Activated CD4-positive, alpha-beta T cell treated with anti-CD3 and anti-CD28 coated beads, Interleukin-2, amount 50 U/mL, for 1 hour (primary cell): ENCODE results near the gene HOXA1.
"Not testable (repeated sequence)": the region's sequence is repeated elsewhere in the genome, so short reads cannot be mapped to it uniquely, and the experiment has no call there.

ENCODE experiments used
- DNase-seq: peaks from one replicate; pipeline ENCODE4 v3.0.0-alpha.2; 2020

Gene HOXA1

DNA sequence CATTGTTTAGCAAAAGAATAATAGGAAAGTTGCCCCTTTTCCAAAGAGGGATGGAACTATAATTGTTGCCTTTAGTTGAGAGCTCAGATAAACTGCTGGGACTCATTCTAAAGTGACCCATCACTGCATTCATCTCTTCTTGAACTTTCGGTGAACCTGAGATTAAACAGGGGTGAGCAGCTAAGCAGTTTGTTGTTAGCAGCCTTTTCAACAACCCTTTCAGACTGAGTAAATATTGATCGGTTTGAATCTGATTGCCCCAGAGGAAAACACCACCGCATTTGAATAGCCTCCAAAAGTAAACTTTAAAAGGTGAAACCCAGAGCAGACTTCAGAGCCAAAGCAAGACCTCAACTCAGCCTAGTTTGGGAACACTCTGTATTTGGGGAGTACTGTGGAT, 4.7 kb downstream of the HOXA1 start:
- DNase-seq = no peak

DNA sequence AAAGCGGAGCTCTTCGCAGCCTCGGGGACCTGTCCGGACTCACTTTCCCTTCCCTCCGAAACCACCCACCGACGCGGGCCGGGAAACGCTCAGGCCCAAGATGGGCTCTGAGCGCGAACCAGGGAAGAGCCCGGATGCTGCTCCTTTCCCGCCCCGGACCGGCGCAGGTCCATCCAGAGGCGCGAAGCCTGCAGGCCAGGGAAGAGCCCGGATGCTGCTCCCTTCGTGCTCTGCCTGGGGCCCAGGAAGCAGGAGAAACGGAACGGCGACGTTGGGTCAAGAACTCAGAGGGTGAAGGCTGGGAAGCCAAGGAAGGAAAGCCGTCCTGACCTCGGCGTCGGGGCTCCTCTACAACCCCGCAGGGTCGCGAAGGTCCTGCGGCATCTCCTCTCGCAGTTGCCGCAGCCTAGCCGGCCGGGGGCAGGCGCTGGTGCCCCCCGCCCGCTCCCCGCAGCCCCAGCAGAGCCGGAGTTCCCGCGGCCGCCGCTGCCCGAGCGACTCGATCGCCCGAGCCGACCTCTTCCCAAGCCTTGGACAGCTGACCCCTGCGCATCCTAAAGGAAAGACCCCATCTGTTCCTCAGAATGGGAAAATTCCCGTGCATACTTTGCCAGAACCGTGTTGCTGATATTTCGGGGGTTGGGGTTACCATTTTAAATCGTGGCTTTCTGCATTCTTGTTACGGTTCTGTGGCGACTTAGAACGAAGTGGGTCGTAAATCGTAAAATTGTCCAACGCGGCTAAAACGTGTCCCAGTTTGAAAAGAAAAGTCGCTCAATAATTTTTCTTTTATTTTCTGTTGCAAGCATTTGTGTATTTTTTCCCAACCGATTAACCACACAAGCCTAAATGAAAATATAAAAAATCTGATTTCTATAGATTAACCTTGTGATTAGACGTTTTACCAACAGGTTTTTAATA, 7.5 kb downstream of the HOXA1 start:
- no peak for DNase-seq

DNA sequence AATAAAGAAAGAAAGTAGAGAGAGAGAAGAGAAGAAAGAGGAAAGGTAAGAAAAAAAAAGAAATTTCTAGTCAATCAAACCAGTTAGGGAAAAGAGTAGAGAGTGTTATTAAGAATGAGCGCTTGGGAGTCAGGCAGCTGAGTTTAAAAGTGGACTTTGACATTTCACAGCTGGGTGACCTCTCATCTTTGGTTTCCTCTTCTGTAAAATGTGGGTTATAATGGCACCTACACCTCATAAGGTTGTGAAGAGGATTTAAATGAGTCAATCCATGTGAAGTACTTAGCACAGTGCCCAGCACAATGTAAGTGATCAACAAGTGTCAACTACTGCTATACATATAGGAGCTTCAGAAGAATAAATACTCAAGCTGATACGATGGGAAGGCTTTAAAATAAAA, 12.2 kb downstream of the HOXA1 start:
- DNase-seq = no peak

DNA sequence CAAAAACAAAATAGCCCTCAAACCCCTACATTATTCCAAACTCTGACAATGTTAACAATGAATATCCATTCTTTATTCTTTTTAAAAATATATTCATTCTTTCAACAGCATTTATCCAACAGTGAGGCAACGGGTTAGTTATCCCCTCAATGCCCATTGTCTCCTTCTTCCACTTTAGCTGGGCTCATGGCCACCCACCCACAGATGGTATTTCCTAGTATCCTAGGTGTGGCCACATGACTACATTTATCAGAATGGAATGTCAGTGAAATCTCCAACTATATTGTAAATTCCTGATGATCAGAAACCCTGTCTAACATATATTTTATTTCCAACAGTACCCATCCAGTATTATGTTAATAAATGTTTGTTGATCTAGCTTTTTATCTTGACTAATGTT, 13.6 kb downstream of the HOXA1 start:
- no peak for DNase-seq

DNA sequence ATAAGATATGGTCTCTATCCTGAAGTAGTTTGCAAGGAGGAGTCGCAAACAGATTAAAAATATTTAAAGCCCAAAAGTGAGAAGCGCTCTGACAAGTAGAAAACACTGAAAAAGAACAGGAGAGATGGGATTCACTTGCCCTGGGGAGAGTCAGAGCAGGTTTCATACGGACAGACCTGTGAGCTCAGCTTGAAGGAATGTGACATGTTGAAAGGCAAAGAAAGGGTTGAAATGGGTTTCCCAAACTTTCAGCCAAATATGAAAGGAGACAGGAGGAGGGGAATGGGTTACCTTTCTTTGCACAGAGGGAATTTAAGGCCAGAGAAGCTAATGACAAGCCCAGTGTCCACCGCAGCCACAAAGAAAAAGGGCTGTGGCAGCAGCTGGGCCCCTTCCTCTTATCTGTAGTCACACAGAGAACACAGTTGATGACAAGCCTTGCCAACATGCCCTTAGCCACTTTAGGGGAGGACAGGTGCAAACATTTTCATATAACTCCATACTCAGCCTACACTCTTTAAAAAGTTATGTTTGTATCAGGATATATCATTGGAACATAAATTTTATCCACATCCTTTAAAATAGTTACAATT, 14.9 kb downstream of the HOXA1 start:
- no peak for DNase-seq

DNA sequence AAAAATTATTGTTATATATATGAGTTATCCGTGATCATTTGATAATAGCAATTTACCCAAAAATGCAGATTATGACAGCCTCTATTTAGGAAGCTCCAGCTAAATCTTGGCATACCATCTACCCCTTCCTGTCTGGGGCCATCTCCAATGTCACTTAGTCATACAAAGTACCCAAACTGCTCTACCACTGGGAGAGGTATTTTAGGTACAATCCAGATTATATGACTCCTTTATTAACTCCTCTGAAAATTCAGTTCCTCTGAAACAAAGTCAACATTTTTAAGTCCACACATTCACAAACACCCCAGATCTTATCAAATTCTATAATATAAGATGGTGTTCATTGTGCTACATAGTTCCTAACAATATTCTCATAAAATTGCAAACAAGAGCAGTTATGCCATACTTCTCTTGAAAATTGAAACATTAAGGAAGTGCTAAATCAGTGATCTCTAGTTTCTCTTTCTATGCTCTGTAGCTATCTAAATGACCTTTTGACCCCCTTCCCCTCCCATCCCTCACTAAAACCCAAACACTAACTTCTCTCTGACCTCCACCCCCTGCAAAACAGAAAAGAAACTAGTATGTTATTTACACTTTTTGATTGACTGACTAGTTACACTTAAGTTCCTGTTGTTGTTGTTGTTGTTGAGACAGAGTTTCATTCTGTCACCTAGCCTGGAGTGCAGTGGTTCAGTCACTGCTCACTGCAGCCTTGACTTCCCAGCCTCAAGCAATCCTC, 16.4 kb downstream of the HOXA1 start:
- no peak for DNase-seq

DNA sequence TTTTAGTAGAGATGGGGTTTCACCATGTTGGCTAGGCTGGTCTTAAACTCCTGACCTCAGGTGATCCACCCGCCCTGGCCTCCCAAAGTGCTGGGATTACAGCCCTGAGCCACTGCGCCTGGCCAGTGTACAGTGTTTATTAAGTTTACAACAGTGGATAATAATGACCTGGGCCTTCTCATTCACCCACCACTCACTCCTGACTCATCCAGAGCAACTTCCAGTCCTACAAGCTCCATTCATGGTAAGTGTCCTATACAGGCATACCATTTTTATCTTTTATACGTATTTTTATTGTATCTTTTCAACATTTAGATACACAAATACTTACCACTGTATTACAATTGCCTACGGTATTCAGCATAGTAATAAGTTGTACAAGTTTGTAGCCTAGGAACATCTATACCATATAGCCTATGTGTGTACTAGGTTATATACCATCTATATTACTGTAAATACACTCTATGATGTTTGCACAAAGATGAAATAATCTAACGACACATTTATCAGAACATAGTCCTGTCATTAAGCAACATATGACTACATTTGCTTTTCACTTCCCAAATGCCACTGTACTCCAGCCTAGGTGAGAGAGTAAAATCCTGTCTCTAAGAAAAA, 17.1 kb downstream of the HOXA1 start:
- no peak for DNase-seq

DNA sequence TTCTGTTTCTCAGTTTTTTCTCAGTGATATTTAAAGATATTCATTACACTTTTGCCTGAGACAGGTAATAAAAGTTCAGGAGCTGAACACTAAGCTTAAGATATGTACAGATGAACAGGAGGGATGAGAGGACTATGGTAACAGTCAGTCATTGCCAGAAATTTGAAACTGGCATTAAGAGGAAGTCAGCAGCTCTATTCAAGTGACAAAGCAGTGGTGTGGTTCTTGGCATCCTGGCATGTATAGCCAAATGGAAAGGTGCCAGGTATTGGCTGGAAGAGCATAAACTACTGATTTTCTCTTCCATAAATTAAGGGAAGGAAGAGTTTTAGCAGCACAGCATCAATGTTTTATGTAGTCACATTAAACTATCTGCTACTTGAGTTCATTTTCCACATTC, 22.7 kb downstream of the HOXA1 start:
- DNase-seq = no peak

DNA sequence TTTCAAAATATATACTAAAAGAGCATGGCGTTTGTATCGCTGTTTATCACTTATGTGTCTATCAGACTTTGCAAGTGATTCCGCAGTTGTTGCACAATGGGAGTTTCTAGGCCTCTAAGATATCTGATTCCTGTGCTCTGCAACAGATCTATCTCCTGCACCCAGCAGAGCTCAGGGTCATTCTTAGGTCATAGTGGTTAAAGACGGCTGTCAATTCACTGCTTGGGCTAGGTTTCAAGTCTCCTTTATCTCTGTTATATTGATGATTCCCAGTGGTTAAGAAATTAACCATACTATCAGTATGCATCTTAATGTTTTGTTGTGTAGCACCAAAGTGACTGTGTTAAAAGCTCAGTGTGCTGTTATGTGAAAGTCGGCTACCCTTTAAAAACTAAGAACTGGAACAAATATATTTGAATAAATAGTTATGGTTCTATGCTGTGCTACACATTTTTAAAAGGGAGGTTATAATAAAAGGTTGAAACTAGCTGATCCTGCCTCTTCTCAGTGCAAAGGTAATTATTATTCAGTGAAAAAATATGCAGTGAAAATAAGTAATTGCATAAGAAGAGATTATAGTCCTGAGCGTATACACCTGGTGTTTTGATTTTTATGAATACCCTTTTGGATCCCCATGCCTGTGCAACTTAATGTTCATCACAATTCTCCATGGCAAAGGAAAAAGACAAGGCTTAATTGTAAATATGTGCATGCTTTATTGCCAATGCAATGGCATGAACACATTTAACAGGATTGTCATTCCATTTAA, 24.0 kb downstream of the HOXA1 start:
- no peak for DNase-seq

DNA sequence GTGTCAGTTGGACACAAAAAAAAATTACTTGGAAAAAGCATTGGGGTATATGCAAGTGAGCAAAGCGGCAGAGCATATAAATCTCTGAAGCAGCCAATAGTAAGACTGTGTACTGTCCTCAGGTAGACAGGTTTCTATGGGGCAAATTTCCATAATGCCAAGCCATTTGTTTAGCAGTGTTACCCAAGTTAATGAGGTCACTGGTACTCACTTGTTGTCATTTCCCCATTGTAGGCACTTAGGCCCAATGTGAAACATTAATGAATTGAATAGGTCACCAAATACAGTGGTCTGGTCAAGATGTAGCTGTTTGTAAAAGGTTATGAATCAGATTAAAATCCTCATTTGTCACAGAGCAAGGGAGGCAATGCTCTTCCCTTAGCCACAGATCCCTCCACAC, 27.5 kb downstream of the HOXA1 start:
- no peak for DNase-seq

DNA sequence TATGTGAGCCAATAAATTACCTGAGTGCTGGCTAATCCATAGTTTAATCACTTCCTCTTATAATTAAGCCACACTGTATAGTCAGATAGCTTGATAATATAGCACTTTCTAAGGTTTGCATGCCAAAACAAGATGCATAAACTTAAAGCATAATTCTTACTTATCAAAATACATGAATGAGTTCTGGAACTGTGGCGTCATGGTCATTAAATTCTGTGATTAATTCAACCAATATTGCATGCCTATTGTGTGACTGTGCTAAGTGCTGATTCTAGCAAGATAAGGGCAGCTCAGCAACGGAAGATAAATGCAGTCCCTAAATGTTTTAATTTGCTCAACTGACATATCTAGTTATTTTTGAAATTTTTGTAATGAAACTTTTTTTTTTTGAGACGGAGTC, 29.7 kb downstream of the HOXA1 start:
- no peak for DNase-seq

DNA sequence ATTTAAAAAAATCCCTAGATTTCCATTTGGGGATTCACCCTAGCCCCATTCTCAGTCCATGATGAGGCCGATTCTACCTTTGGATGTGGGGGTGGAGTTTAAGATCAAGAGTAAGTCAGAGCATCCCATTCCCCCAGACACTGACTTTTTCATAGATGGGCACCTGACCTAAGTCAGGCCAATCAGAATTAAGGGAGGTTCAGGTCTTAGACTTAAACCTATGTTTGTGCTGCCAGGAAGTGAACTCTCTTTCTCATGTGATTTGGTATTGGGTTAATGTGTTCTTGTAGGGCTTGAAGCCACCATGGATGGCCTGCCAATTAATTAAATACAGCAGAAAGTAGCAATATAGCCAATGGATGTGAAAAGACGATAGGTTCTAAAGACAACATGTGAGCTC, 30.1 kb downstream of the HOXA1 start:
- no peak for DNase-seq

DNA sequence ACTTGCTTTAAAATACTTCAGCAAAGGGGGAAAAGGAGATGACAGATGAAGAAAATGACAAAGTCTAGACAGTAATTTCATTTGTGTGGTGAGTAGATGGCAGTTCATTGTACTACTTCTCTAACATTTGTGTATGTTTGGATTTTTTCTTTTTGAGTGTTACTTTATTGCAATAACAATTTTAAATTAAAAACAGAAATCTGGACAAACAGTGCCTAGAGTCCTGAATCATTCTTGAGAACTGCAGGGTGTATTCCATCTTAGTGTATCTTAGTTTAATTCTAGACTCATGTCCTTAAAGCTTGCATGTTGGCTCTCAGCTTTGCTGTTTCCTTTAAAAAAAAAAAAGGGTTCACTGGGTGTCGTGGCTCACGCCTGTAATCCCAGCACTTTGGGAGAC, 31.1 kb downstream of the HOXA1 start:
- no peak for DNase-seq

DNA sequence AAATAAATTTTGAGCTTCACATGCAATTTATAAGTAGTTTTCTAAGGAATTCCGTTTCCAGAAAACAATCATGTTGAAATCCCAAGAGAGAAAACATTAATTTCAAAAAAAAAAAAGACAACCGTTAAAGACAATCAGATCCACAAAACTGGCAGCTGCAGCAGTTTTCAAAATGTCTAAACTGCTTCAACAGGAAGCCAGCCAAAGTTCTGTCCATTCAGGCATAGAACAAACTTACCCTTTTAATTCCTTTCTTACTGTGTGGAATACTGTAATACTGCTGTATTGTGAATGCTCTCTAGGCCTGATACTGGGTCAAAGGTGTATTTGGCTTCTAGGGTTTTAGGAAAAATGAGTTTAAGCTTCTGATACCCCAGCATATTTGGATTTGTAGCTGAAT, 31.6 kb downstream of the HOXA1 start:
- DNase-seq = no peak

DNA sequence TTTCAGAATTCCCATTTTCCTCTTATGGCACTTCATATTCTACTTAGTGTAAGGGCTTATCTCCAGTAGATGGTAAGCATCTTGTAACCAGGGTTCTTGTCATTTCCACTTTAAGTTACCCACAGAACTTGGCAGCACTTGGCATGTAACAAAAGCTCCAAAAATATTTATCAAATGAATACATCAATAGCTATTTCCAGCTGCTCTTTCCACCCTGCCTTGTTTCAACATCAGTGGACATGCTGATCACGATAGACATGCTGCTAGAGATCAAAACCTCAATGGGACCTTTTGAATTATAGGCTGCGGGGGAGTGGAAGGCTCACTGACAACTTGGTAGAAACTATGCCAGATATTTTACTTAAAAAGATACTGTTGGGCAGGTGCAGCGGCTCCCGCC, 32.9 kb downstream of the HOXA1 start:
- no peak for DNase-seq

DNA sequence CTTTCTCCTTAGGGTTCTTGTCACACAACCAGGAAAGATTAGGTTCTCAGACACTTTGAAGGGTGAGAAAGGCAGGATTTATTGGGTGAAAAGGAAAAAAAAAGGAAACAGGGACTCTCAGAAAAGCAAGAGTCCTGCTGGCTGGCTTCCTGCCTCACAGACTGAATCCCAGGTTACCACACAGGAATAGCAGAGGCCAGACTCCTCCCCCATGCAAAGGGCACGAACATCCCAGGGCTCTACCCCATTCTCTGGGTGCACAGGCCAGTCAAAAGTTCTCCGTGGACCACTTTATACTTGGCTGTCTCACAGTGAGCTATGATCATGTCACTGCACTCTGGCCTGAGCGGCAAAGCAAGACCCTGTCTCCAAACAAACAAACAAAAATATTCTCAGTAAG, 42.6 kb downstream of the HOXA1 start:
- no peak for DNase-seq

DNA sequence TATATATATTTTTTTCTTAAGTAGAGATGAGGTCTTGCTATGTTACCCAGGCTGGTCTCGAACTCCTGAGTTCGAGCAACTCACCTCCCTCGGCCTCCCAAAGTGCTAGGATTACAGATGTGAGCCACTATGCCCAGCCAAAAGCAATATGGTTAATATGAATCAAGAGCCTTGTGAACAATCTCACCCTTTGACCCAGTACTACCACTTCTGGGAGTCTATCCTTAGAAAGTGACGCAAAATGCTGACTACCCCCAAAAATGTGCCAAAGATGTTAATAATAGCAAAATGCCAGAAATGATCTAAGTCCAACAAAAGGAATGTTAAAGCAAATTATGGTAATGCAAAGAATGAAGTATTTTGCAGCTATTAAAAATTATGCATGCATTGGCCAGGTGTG, 44.3 kb downstream of the HOXA1 start:
- DNase-seq = no peak

DNA sequence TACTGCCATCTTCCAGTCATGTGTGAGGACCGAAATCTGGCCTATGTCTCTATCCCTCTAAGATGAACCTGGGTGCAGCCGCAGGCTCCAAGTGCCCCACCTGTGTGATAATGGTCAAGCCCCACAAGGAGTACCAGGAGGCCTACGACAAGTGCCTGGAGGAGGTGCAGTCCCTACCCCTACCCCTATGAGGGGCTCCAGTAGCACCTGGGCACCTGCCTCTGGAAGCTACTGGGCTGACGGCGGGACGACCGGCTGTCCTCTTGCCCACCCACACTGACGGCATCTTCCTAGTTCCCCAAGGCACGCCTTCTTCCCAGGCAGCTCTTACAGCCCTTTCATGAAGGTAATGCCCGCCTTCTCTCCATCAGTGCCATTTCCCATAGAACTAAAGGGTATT, 47.4 kb downstream of the HOXA1 start:
- DNase-seq = no peak

DNA sequence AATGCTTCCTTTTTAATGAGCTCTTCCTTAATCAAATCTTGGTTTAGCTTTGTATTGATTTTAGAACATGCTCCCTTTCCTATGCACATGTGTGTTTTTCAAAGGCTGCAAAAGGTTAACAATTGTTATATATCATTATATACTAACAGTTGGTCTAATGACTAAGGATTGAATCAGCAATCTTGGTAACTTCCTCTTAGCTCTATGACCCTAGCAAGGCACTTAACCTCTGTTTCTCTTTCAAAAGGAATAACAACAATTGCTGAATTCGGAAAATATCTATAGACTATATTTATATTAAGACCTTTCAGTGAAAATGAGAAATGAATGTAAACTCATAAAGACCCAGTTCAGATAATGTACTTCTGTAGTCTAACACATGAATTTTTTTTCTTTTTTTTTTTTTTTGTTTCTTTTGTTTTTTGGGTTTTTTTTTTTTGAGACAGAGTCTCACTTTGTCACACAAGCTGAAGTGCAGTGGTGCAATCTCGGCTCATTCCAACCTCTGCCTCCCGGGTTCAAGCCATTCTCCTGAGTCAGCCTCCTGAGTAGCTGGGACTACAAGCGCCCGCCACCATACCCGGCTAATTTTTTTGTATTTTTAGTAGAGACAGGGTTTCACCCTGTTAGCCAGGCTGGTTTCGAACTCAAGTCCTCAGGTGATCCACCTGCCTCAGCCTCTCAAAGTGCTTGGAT, 48.8 kb downstream of the HOXA1 start:
- no peak for DNase-seq

DNA sequence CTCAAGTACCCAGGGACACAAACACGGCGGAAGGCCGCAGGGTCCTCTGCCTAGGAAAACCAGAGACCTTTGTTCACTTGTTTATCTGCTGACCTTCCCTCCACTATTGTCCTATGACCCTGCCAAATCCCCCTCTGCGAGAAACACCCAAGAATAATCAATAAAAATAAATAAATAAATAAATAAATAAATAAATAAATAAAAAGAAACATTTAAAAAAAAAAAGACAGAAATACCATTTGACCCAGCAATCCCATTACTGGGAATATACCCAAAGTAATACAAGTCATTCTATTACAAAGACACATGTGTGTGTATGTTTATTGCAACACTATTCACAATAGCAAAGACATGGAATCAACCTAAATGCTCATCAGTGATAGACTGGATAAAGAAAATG, 49.8 kb downstream of the HOXA1 start:
- DNase-seq = not testable (repeated sequence)

DNA sequence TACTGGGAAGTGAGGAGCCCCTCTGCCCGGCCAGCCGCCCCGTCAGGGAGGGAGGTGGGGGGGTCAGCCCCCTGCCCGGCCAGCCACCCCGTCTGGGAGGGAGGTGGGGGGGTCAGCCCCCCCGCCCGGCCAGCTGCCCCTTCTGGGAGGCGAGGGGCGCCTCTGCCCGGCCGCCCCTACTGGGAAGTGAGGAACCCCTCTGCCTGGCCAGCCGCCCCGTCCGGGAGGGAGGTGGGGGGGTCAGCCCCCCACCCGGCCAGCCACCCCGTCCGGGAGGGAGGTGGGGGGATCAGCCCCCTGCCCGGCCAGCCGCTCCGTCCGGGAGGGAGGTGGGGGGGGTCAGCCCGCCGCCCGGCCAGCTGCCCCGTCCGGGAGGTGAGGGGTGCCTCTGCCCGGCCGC, 50.7 kb downstream of the HOXA1 start:
- not testable (repeated sequence) for DNase-seq
